Neural cell (in vitro differentiated cells): ENCODE measurements around the gene LRRC53. TPM values are rescaled to one million over a fixed set of nuclear protein-coding genes. Genes with fewer than 3 reads are reported as not detected.

Experiments
- H2AFZ ChIP-seq: fragments of 200-600, 300-800 bp; sonication (generic), shearing (Covaris generic); 2 replicates; pipeline ENCODE4 v1.6.0; 2014; ENCODE audit warnings: low read depth, mild to moderate bottlenecking, antibody characterized with exemption, low read length, moderate library complexity
- H3F3A ChIP-seq: fragments of 200-600 bp; shearing (Covaris generic); 2 replicates; pipeline ENCODE4 v1.6.1; 2016; ENCODE audit warnings: mild to moderate bottlenecking, moderate library complexity, mixed read lengths, antibody characterized with exemption, low read length; ENCODE audit not compliant: insufficient read depth, poor library complexity, severe bottlenecking
- H3K27ac ChIP-seq: fragments of 200-600, 300-800 bp; sonication (generic), shearing (Covaris generic); 2 replicates; pipeline ENCODE4 v1.5.1; 2014; ENCODE audit warnings: mild to moderate bottlenecking, low read length, moderate library complexity
- H3K27me3 ChIP-seq: fragments of 300-800, 200-600 bp; sonication (generic), shearing (Covaris generic); 2 replicates; pipeline ENCODE4 v1.6.0; 2014; ENCODE audit warnings: mild to moderate bottlenecking, low read depth, low read length, moderate library complexity; ENCODE audit not compliant: insufficient read depth
- H3K36me3 ChIP-seq: fragments of 300-800, 200-600 bp; sonication (generic), shearing (Covaris generic); 2 replicates; pipeline ENCODE4 v1.5.1; 2014; ENCODE audit warnings: mild to moderate bottlenecking, antibody characterized with exemption, low read length, moderate library complexity; ENCODE audit not compliant: insufficient read depth
- H3K4me2 ChIP-seq: fragments of 300-800, 200-600 bp; sonication (generic), shearing (Covaris generic); 2 replicates; pipeline ENCODE4 v1.6.0; 2014; ENCODE audit warnings: mild to moderate bottlenecking, low read length
- H3K4me3 ChIP-seq: fragments of 300-800, 200-600 bp; sonication (generic), shearing (Covaris generic); 2 replicates; pipeline ENCODE4 v1.5.1; 2014; ENCODE audit warnings: mild to moderate bottlenecking, low read length, moderate library complexity
- H3K79me2 ChIP-seq: fragments of 200-600 bp; shearing (Covaris generic); replicated peaks from 2 replicates; pipeline ENCODE4 v1.6.0; 2014; ENCODE audit warnings: mild to moderate bottlenecking, low read length, moderate library complexity; ENCODE audit not compliant: insufficient read depth
- H3K9ac ChIP-seq: fragments of 300-800, 200-600 bp; sonication (generic), shearing (Covaris generic); 2 replicates; pipeline ENCODE4 v1.6.1; 2016; ENCODE audit warnings: mild to moderate bottlenecking, low read length, mixed read lengths
- H3K9me2 ChIP-seq: fragments of 200-600 bp; shearing (Covaris generic); 2 replicates; pipeline ENCODE4 v1.6.1; 2016; ENCODE audit warnings: mild to moderate bottlenecking, low read length, mixed read lengths; ENCODE audit not compliant: insufficient read depth
- H3K9me3 ChIP-seq: fragments of 200-600, 300-800 bp; sonication (generic), shearing (Covaris generic); 2 replicates; pipeline ENCODE4 v1.6.1; 2016; ENCODE audit warnings: mild to moderate bottlenecking, mixed run types, low read length, moderate library complexity, mixed read lengths
- H4K20me1 ChIP-seq: fragments of 200-600 bp; shearing (Covaris generic); 2 replicates; pipeline ENCODE4 v1.6.1; 2016; ENCODE audit warnings: mild to moderate bottlenecking, mixed run types; ENCODE audit not compliant: insufficient read depth
- EP300 ChIP-seq: fragments of 450-650 bp; conservative IDR thresholded peaks from 2 replicates; pipeline ENCODE4 v1.6.1; 2014; ENCODE audit warnings: antibody characterized with exemption, mild to moderate bottlenecking, moderate library complexity; ENCODE audit not compliant: poor library complexity, severe bottlenecking
- EZH2 ChIP-seq: fragments of 200-600, 300-800 bp; shearing (Covaris generic), sonication (generic); IDR thresholded peaks from 2 replicates; pipeline ENCODE4 v1.6.1; 2014; ENCODE audit warnings: antibody characterized with exemption, low read length, borderline replicate concordance, mild to moderate bottlenecking; ENCODE audit not compliant: insufficient read depth, poor library complexity, severe bottlenecking
- MXI1 ChIP-seq: fragments of 450-650 bp; conservative IDR thresholded peaks from 2 replicates; pipeline ENCODE4 v1.6.1; 2014; ENCODE audit warnings: antibody characterized with exemption, mild to moderate bottlenecking; ENCODE audit not compliant: poor library complexity, severe bottlenecking
- POLR2AphosphoS5 ChIP-seq: IDR thresholded peaks from 2 replicates; pipeline ENCODE4 v1.6.1; 2012
- RAD21 ChIP-seq: fragments of 450-650 bp; conservative IDR thresholded peaks from 2 replicates; pipeline ENCODE4 v1.6.1; 2014; ENCODE audit warnings: antibody characterized with exemption, mild to moderate bottlenecking, moderate library complexity
- REST ChIP-seq: IDR thresholded peaks from 2 replicates; pipeline ENCODE4 v1.6.1; 2012; ENCODE audit warnings: borderline replicate concordance
- SMC3 ChIP-seq: fragments of 450-650 bp; conservative IDR thresholded peaks from 2 replicates; pipeline ENCODE4 v1.6.1; 2014; ENCODE audit warnings: antibody characterized with exemption, mild to moderate bottlenecking, moderate library complexity; ENCODE audit not compliant: poor library complexity
- TAF1 ChIP-seq: IDR thresholded peaks from 2 replicates; pipeline ENCODE4 v1.6.1; 2012; ENCODE audit warnings: low read depth
- polyA plus RNA-seq: library from polyadenylated mRNA; depleted of rRNA; stranded (reverse); fragments of >200 nt; gene quantifications from 2 replicates; pipeline ENCODE4 v1.2.3, GENCODE V29; 2014
- TF ChIP-seq, protein P1 (sequence below): fragments of 450-650 bp; IDR thresholded peaks from 2 replicates; pipeline ENCODE4 v1.5.1; 2014; ENCODE audit warnings: antibody characterized with exemption, mild to moderate bottlenecking, moderate library complexity; ENCODE audit not compliant: poor library complexity, severe bottlenecking

LRRC53 gene
- polyA plus RNA-seq, 1 donor from 2014 or later: not detected

DNA sequence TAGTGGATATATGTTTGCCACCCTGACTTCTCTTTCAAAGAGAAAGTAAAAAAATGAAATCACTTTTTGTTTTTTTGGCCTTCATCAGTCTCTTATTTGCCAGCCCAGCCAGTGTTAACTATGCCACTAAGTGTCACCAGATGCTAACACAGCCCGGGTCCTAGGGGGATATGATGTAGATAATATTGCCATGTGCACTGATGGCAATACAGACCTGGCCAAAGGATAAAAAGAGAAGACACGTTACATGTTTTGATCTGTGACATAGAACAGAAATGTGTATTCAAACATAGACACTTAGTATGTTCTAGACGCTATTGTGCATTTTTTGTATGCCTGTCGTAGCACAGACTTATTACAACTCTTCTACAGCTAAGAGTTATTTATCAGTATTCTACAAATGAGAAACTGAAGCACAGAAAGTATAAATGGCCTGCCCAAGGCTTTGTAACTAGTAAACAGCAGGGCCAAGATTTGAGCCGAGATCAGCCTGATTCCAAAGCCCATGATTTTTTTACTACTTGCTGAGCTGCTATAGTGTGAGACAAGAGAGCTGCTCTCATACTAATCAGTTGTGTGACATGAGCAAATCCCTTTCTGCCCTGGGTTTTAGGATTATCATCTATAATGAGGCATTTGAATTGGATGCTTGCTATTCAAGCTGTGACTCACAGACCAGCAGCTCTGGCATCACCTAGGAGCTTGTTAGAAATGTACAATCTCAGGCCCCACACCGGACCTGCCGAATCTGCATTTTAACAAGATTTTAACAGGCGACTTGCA, 6.3 kb downstream of the LRRC53 start:
- no peaks in the 10 kb centered on the region for H3K36me3 ChIP-seq
- TF ChIP-seq MXI1 (no peak), POLR2AphosphoS5 (no peak), EP300 (peak; percentile 53), REST (peak; percentile 23)
- TF ChIP-seq, protein P1, sequence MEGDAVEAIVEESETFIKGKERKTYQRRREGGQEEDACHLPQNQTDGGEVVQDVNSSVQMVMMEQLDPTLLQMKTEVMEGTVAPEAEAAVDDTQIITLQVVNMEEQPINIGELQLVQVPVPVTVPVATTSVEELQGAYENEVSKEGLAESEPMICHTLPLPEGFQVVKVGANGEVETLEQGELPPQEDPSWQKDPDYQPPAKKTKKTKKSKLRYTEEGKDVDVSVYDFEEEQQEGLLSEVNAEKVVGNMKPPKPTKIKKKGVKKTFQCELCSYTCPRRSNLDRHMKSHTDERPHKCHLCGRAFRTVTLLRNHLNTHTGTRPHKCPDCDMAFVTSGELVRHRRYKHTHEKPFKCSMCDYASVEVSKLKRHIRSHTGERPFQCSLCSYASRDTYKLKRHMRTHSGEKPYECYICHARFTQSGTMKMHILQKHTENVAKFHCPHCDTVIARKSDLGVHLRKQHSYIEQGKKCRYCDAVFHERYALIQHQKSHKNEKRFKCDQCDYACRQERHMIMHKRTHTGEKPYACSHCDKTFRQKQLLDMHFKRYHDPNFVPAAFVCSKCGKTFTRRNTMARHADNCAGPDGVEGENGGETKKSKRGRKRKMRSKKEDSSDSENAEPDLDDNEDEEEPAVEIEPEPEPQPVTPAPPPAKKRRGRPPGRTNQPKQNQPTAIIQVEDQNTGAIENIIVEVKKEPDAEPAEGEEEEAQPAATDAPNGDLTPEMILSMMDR: peak; percentile 35
- peak overlapping the region; percentile 32 for H3K4me3 ChIP-seq
- H3K9me2 ChIP-seq: no peaks in the 10 kb centered on the region
- no peaks in the 10 kb centered on the region for H3K9me3 ChIP-seq
- no peaks in the 10 kb centered on the region for H3K79me2 ChIP-seq
- peaks cover 17% of the 10 kb centered on the region for H3F3A ChIP-seq
- no peaks in the 10 kb centered on the region for H4K20me1 ChIP-seq
- no peak overlapping the region for H2AFZ ChIP-seq
- peak overlapping the region; percentile 42 for H3K4me2 ChIP-seq
- H3K27ac ChIP-seq: peak overlapping the region; percentile 88
- H3K9ac ChIP-seq: peak overlapping the region; percentile 69
- H3K27me3 ChIP-seq: no peaks in the 10 kb centered on the region

DNA sequence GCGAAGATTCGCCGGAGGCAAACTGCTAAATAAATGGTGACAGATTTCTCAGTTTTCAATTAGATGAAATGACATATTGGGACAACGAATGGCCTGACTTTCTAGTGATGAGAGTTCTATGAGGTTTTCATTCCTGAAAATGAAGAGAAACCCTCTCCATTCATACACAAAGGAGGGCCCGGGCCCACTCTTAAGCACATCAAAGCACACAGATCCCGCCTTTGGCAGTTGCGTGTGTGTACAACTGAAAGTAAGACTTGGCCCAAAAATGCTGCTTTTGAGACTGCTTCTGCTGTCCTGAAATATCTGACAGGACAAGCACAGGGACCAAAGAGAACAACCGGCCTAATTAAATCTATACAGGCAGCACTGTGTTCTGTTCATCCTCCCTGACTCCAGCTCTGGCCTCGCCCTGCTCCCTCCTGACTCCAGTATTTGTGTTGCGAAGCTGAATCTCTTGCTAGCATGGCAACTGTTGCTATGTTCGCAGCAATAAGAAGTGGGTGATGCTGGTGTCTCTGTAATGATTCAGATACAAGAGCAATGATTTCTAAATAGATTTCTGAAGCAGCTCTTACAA, 7.4 kb downstream of the LRRC53 start:
- H3K79me2 ChIP-seq: no peaks in the 10 kb centered on the region
- peak overlapping the region; percentile 23 for H3K4me2 ChIP-seq
- H3K9ac ChIP-seq: peak overlapping the region; percentile 69
- TF ChIP-seq, protein P1: no peak
- no peak for TF ChIP-seq EZH2
- peak; percentile 48 for TF ChIP-seq RAD21
- TF ChIP-seq REST: peak; percentile 88
- peak; percentile 43 for TF ChIP-seq SMC3
- peak; percentile 87 for TF ChIP-seq POLR2AphosphoS5
- peak; percentile 96 for TF ChIP-seq EP300
- TF ChIP-seq MXI1: peak; percentile 60
- TF ChIP-seq TAF1: no peak
- peak overlapping the region; percentile 88 for H3K27ac ChIP-seq
- H3K36me3 ChIP-seq: no peaks in the 10 kb centered on the region
- H2AFZ ChIP-seq: peak overlapping the region; percentile 40
- no peaks in the 10 kb centered on the region for H4K20me1 ChIP-seq
- H3K9me2 ChIP-seq: no peaks in the 10 kb centered on the region
- no peaks in the 10 kb centered on the region for H3K9me3 ChIP-seq
- H3K4me3 ChIP-seq: peak overlapping the region; percentile 32
- H3F3A ChIP-seq: peaks cover 17% of the 10 kb centered on the region
- H3K27me3 ChIP-seq: no peaks in the 10 kb centered on the region
